Measurements from ENCODE around the gene CALML3. TPM values are rescaled to one million over a fixed set of nuclear protein-coding genes. Genes with fewer than 3 reads are reported as not detected.

Gene CALML3
- total and polyA plus RNA-seq, 2 of the 13 experiments (the other 11 are each of a cell fraction or from before 2014, with no cell fraction given) = not detected

- intact Hi-C loops (cut with micrococcal nuclease; ENCODE audit: unreplicated experiment) (loop anchor here (2.0 kb wide), 1 partner anchor 17 kb away; no protein-coding TSS in a partner anchor), in situ Hi-C loops (cut with HindIII; ENCODE audit: extremely low pct_ligation_motif_present, low pct_unique_long_range_greater_than_20kb) (no loop called here)
- Histone ChIP-seq H3K27me3 (ENCODE audit: control insufficient read depth in 1 of 2, insufficient read depth in 2 of 2, low read length in 2 of 2) (peaks cover 3 to 47% of the 10 kb centered on the region in 2 experiments; a peak in 4 of 5 replicates), H2AFZ (ENCODE audit: low read length) (no peak overlapping the region), H3K36me3 (replicated peaks in 1 of 2; ENCODE audit: control insufficient read depth in 1 of 2, insufficient read depth in 2 of 2, low read length in 2 of 2) (no peaks in the 10 kb centered on the region), H3K27ac (ENCODE audit: extremely low read length, insufficient read depth, low read length) (no peak overlapping the region), H3K4me1 (ENCODE audit: insufficient read depth, low read length) (peaks cover 70% of the 10 kb centered on the region), H3K79me2 (ENCODE audit: insufficient read depth, low read length) (no peaks in the 10 kb centered on the region), H4K20me1 (ENCODE audit: insufficient read depth, low read length) (no peaks in the 10 kb centered on the region), H3K4me2 (ENCODE audit: low read depth, low read length) (no peak overlapping the region), H3K9me3 (ENCODE audit: low read length) (no peaks in the 10 kb centered on the region), H3K4me3 (replicated peaks in 1 of 3; ENCODE audit: insufficient read depth in 1 of 3, low read depth in 2 of 3, low read length in 3 of 3) (no peak overlapping the region), H3K9ac (ENCODE audit: insufficient read depth, low read depth, low read length) (no peak overlapping the region)
- peak; percentile 53 for ATAC-seq
- WGBS (ENCODE audit: low lambda C conversion rate) = 7% methylated on average over 5 of the region's 7 CpGs
- no peak for TF ChIP-seq PCBP2 (optimal IDR thresholded peaks at IDR 0.05; ENCODE audit: low read depth, low read length, poor library complexity, severe bottlenecking)
- ChIA-PET POLR2A (interaction anchor here (1.3 to 2.6 kb wide), 2 partner anchors 48 to 54 kb away, joined by 4 to 9 read pairs; no protein-coding TSS in a partner anchor), CTCF (ENCODE audit: low intra/inter-chr PET ratio, low total read pairs) (no interaction called here)
- FAIRE-seq = no peak
- DNase-seq (ENCODE audit: low spot score) = no peak
- BruUV-seq (replicated peaks) = no TSS peak
Observed at GRCh38 chr10:5500162-5500670, 24.5 kb upstream of the CALML3 start.

GRCh38 chr10:5500910-5501309 is 23.9 kb upstream of the CALML3 start:
- WGBS (ENCODE audit: low lambda C conversion rate) = 10% methylated on average over 5 of the region's 5 CpGs
- in situ Hi-C loops (cut with HindIII; ENCODE audit: extremely low pct_ligation_motif_present, low pct_unique_long_range_greater_than_20kb) = no loop called here
- Histone ChIP-seq H4K20me1 (ENCODE audit: insufficient read depth, low read length) (no peaks in the 10 kb centered on the region), H3K4me3 (replicated peaks in 1 of 3; ENCODE audit: insufficient read depth in 1 of 3, low read depth in 2 of 3, low read length in 3 of 3) (no peak overlapping the region), H3K36me3 (replicated peaks in 1 of 2; ENCODE audit: control insufficient read depth in 1 of 2, insufficient read depth in 2 of 2, low read length in 2 of 2) (no peaks in the 10 kb centered on the region), H3K9ac (ENCODE audit: insufficient read depth, low read depth, low read length) (no peak overlapping the region), H3K27me3 (ENCODE audit: control insufficient read depth in 1 of 2, insufficient read depth in 2 of 2, low read length in 2 of 2) (peaks cover 5 to 50% of the 10 kb centered on the region in 2 experiments; a peak in 4 of 5 replicates), H3K4me2 (ENCODE audit: low read depth, low read length) (no peak overlapping the region), H3K4me1 (ENCODE audit: insufficient read depth, low read length) (peaks cover 63% of the 10 kb centered on the region), H3K9me3 (ENCODE audit: low read length) (no peaks in the 10 kb centered on the region), H3K27ac (ENCODE audit: extremely low read length, insufficient read depth, low read length) (no peak overlapping the region), H3K79me2 (ENCODE audit: insufficient read depth, low read length) (no peaks in the 10 kb centered on the region), H2AFZ (ENCODE audit: low read length) (no peak overlapping the region)
- peak; percentile 70 for ATAC-seq
- ChIA-PET POLR2A (interaction anchor here (2.6 kb wide), 1 partner anchor 47 kb away, joined by 9 read pairs; no protein-coding TSS in a partner anchor), CTCF (ENCODE audit: low intra/inter-chr PET ratio, low total read pairs) (no interaction called here)
- intact Hi-C loops (cut with micrococcal nuclease; ENCODE audit: unreplicated experiment) = loop anchor here (2.0 kb wide), 1 partner anchor 16 kb away; no protein-coding TSS in a partner anchor
- no peak for DNase-seq (ENCODE audit: low spot score)
- FAIRE-seq = no peak
- BruUV-seq (replicated peaks) = no TSS peak
- TF ChIP-seq GFI1 (CRISPR knock-in tag; IDR thresholded peaks at IDR 0.05; ENCODE audit: borderline replicate concordance) (no peak), ZHX1 (CRISPR knock-in tag; IDR thresholded peaks at IDR 0.05; ENCODE audit: low read depth) (no peak), ZSCAN25 (CRISPR knock-in tag; IDR thresholded peaks at IDR 0.05) (peak; percentile 91), STAG1 (CRISPR knock-in tag; IDR thresholded peaks at IDR 0.05) (peak; percentile 28; the same call in 1 of the 2 replicates), CEBPG (CRISPR knock-in tag; IDR thresholded peaks at IDR 0.05) (0 out of 2 replicates have a peak, but pooled peaks have one; percentile 6), ZFX (CRISPR knock-in tag; IDR thresholded peaks at IDR 0.05; ENCODE audit: low read depth) (peak; percentile 26; the same call in 1 of the 2 replicates), ZNF687 (CRISPR knock-in tag; IDR thresholded peaks at IDR 0.05) (peak; percentile 46), ESRRA (CRISPR knock-in tag; IDR thresholded peaks at IDR 0.05; ENCODE audit: low read depth) (peak; percentile 27; the same call in 1 of the 2 replicates), ZNF670 (CRISPR knock-in tag; IDR thresholded peaks at IDR 0.05; ENCODE audit: borderline replicate concordance) (no peak)

All from HepG2 (cell line).